Activated T-cell treated with anti-CD3 and anti-CD28 coated beads, Interleukin-2, amount 50 U/mL, for 72 hours (primary cell): ENCODE measurements around the gene ARMH3. TPM values are rescaled to one million over a fixed set of nuclear protein-coding genes. Genes with fewer than 3 reads are reported as not detected.

Source experiments
- ATAC-seq, 2 donors: fragments of 150-1000 bp; cut with Tn5 transposase; replicated peaks in 1 of 2; 2 replicates each; pipeline ENCODE4 v1.10.0; 2021; ENCODE audit warnings: moderate library complexity in 2 of 2, mild to moderate bottlenecking in 1 of 2
- DNase-seq, 2 donors: peaks; one replicate each; pipeline ENCODE4 v3.0.0; 2021 to 2022; ENCODE audit warnings: mixed read lengths in 1 of 2
- H3K27ac Mint-ChIP-seq: one replicate; pipeline ENCODE4 v1.8.0; 2022; ENCODE audit warnings: mild to moderate bottlenecking, moderate library complexity, mixed read lengths
- H3K27me3 Mint-ChIP-seq: one replicate; pipeline ENCODE4 v1.8.0; 2022; ENCODE audit warnings: low read depth, mixed read lengths
- H3K36me3 Mint-ChIP-seq, 2 donors: one replicate each; pipeline ENCODE4 v1.8.0; 2022; ENCODE audit warnings: mixed read lengths in 2 of 2, mild to moderate bottlenecking in 1 of 2; ENCODE audit not compliant: insufficient read depth in 2 of 2
- H3K4me1 Mint-ChIP-seq: one replicate; pipeline ENCODE4 v1.8.0; 2022; ENCODE audit warnings: low read depth, mixed read lengths
- H3K4me3 Mint-ChIP-seq, 2 donors: one replicate each; pipeline ENCODE4 v1.8.0; 2022; ENCODE audit warnings: mild to moderate bottlenecking in 2 of 2, mixed read lengths in 2 of 2, moderate library complexity in 2 of 2
- H3K9me3 Mint-ChIP-seq, 2 donors: one replicate each; pipeline ENCODE4 v1.8.0; 2022; ENCODE audit warnings: mixed read lengths in 2 of 2
- total RNA-seq, 2 donors: library from RNA; stranded (reverse); gene quantifications; one replicate each; pipeline ENCODE4 v1.2.3, GENCODE V29; 2022

ARMH3 gene
- total RNA-seq, 2 donors from 2014 or later: 20.1 to 23.1 TPM

- H3K27me3 Mint-ChIP-seq: no peaks in the 10 kb centered on the region
- H3K36me3 Mint-ChIP-seq: peaks cover 13 to 31% of the 10 kb centered on the region in 2 donors
- no peak overlapping the region for H3K27ac Mint-ChIP-seq
- DNase-seq (no peak), ATAC-seq (no peak)
- no peaks in the 10 kb centered on the region for H3K9me3 Mint-ChIP-seq
- no peak overlapping the region for H3K4me3 Mint-ChIP-seq
- H3K4me1 Mint-ChIP-seq: peaks cover 55% of the 10 kb centered on the region
Observed at GRCh38 chr10:101812606-101813005, 243.4 kb downstream of the ARMH3 start.

- no peak for ATAC-seq
- Mint-ChIP-seq H3K27me3 (no peaks in the 10 kb centered on the region), H3K27ac (peak overlapping the region; percentile 76), H3K36me3 (peaks cover 5 to 40% of the 10 kb centered on the region in 2 donors), H3K9me3 (no peaks in the 10 kb centered on the region), H3K4me1 (peaks cover 17% of the 10 kb centered on the region), H3K4me3 (no peak overlapping the region)
- no peak for DNase-seq
Observed at GRCh38 chr10:101807158-101807557, 248.8 kb downstream of the ARMH3 start.

- no peak overlapping the region for H3K27ac Mint-ChIP-seq
- H3K36me3 Mint-ChIP-seq: peaks cover 18 to 56% of the 10 kb centered on the region in 2 donors
- ATAC-seq (no peak), DNase-seq (no peak)
- H3K27me3 Mint-ChIP-seq: no peaks in the 10 kb centered on the region
- peaks cover 23% of the 10 kb centered on the region for H3K4me1 Mint-ChIP-seq
- no peaks in the 10 kb centered on the region for H3K9me3 Mint-ChIP-seq
- no peak overlapping the region for H3K4me3 Mint-ChIP-seq
Observed at GRCh38 chr10:101803511-101803910, 252.5 kb downstream of the ARMH3 start.

- ATAC-seq: no peak
- no peaks in the 10 kb centered on the region for H3K27me3 Mint-ChIP-seq
- H3K9me3 Mint-ChIP-seq: no peaks in the 10 kb centered on the region
- H3K36me3 Mint-ChIP-seq: peaks cover 22 to 60% of the 10 kb centered on the region in 2 donors
- H3K4me1 Mint-ChIP-seq: peaks cover 23% of the 10 kb centered on the region
- H3K4me3 Mint-ChIP-seq: no peak overlapping the region
- no peak for DNase-seq
- H3K27ac Mint-ChIP-seq: peak overlapping the region; percentile 50
Observed at GRCh38 chr10:101797403-101798059, 258.4 kb downstream of the ARMH3 start.

Other genes starting within 250 kb of the ARMH3 start
- 100 to 1,000 TPM; 165 to 170 TPM for gene OGA, start 237.7 kb downstream of the ARMH3 start, total RNA-seq
- gene KCNIP2, start 212.4 kb downstream of the ARMH3 start, total RNA-seq: 1 to 10 TPM; 2.2 to 3.1 TPM
- 10 to 100 TPM; 11.8 to 14.0 TPM for gene HPS6, start 9.2 kb upstream of the ARMH3 start, total RNA-seq
- 10 to 100 TPM; 65.1 to 71.2 TPM for gene LDB1, start 64.2 kb upstream of the ARMH3 start, total RNA-seq
- gene PPRC1, start 76.9 kb upstream of the ARMH3 start, total RNA-seq: 10 to 100 TPM; 42.6 to 51.4 TPM
- gene NOLC1, start 96.2 kb upstream of the ARMH3 start, total RNA-seq: 100 to 1,000 TPM in 1 of 2 donors, 10 to 100 TPM in 1; 98.2 to 124 TPM
- gene ELOVL3, start 170.1 kb upstream of the ARMH3 start, total RNA-seq: under 1 TPM in 1 of 2 donors, not detected in 1; 0.24 TPM
- under 1 TPM; 0.24 to 0.28 TPM for gene PITX3, start 185.3 kb upstream of the ARMH3 start, total RNA-seq
- 10 to 100 TPM; 44.2 to 47.6 TPM for gene GBF1, start 189.4 kb upstream of the ARMH3 start, total RNA-seq